Measurements from ENCODE around the gene P2RX7. TPM values are rescaled to one million over a fixed set of nuclear protein-coding genes. Genes with fewer than 3 reads are reported as not detected.
"Not testable (repeated sequence)": the region's sequence is repeated elsewhere in the genome, so short reads cannot be mapped to it uniquely, and the experiment has no call there.

The P2RX7 gene
- total RNA-seq, 1 donor from 2014 or later = 0.07 TPM

DNA sequence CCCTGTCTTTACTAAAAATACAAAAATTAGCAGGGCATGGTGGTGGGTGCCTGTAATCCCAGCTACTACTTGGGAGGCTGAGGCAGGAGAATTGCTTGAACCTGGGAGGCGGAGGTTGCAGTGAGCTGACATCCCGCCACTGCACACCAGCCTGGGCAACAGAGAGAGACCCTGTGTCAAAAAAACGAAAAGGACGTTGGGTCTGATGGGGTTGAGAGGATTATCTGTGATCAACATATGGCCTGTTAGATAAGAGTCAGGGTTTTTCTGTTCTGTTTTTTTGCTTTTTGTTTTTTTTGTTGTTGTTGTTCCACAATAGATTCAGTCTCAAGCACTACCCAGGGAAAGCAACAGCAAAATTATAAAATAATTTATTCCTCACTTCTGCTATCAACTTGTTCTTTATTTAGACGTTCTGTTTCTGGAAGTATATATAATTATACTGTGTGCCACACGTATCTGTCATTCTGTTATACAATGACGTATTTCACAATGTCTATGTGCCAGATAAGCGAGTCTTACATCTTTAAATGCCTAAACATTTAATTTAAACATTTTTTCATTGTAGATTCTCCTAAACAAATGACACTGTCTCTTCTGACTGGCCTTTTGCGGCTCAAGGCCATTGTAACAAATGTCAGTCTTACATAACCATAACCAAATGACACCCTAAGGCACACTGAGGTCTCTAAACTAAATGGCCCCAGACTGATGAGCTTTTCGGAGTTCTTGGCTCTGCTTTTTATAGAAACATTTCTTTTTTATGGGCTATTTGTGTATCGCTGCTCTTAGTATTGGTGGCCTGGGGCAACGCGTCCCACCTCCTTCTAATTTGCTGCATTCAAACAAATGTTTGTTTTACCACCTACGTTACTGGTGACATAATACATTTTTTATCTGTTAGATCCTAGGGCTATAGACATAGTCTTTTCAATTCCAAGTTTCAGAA, 70.0 kb downstream of the P2RX7 start:
- Histone ChIP-seq H3K9ac (ENCODE audit: low read length) (no peak overlapping the region), H3K4me3 (ENCODE audit: insufficient read depth, low read depth, low read length) (no peak overlapping the region), H3K27ac (ENCODE audit: low read depth, low read length) (no peak overlapping the region), H3K4me1 (ENCODE audit: insufficient read depth, low read length) (no peaks in the 10 kb centered on the region), H3K27me3 (ENCODE audit: insufficient read depth, low read length) (no peaks in the 10 kb centered on the region), H3K79me2 (ENCODE audit: insufficient read depth, low read length) (no peaks in the 10 kb centered on the region), H3K36me3 (ENCODE audit: insufficient read depth, low read length) (no peaks in the 10 kb centered on the region), H2AFZ (ENCODE audit: low read depth, low read length) (no peak overlapping the region), H3K9me3 (ENCODE audit: insufficient read depth, low read depth, low read length) (no peaks in the 10 kb centered on the region), H3K4me2 (ENCODE audit: low read length) (no peak overlapping the region), H4K20me1 (ENCODE audit: insufficient read depth, low read length) (no peaks in the 10 kb centered on the region)
- Mint-ChIP-seq H3K36me3 (ENCODE audit: low read depth, unreplicated experiment) (no peaks in the 10 kb centered on the region), H3K4me3 (ENCODE audit: unreplicated experiment) (no peak overlapping the region), H3K9me3 (ENCODE audit: unreplicated experiment) (no peaks in the 10 kb centered on the region), H3K4me1 (ENCODE audit: low read depth, unreplicated experiment) (no peaks in the 10 kb centered on the region), H3K27me3 (ENCODE audit: low read depth, unreplicated experiment) (no peaks in the 10 kb centered on the region), H3K27ac (ENCODE audit: unreplicated experiment) (no peak overlapping the region)
- TF ChIP-seq EZH2 (IDR thresholded peaks at IDR 0.05; ENCODE audit: insufficient read depth, low read length) = no peak
- TF ChIP-seq, protein P1, sequence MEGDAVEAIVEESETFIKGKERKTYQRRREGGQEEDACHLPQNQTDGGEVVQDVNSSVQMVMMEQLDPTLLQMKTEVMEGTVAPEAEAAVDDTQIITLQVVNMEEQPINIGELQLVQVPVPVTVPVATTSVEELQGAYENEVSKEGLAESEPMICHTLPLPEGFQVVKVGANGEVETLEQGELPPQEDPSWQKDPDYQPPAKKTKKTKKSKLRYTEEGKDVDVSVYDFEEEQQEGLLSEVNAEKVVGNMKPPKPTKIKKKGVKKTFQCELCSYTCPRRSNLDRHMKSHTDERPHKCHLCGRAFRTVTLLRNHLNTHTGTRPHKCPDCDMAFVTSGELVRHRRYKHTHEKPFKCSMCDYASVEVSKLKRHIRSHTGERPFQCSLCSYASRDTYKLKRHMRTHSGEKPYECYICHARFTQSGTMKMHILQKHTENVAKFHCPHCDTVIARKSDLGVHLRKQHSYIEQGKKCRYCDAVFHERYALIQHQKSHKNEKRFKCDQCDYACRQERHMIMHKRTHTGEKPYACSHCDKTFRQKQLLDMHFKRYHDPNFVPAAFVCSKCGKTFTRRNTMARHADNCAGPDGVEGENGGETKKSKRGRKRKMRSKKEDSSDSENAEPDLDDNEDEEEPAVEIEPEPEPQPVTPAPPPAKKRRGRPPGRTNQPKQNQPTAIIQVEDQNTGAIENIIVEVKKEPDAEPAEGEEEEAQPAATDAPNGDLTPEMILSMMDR (IDR thresholded peaks at IDR 0.05; ENCODE audit: insufficient read depth, low read depth, low read length) = no peak
- no peak for FAIRE-seq
- no peak for DNase-seq (ENCODE audit: low read depth)

DNA sequence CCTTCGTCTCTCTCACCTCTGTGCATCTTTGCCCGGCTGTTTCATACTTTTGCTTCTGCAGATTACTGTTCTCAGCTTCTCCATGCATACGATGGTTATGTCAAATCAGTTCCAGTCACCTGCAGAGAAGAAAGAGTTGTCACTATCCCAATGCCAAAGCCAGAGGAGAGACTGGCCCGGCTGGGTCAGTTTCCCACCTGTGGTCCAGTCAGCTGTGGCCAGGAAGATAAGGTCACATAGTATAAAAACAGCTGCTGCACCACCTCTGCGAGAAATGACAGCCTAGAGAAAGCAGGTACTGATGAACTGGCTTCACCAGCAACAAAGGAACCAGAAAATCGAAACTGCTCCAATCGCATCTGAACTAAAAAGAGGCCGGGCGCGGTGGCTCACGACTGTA, 70.8 kb downstream of the P2RX7 start:
- H3K27me3 Mint-ChIP-seq (ENCODE audit: low read depth, unreplicated experiment) = no peaks in the 10 kb centered on the region
- H3K9me3 ChIP-seq (ENCODE audit: insufficient read depth, low read depth, low read length) = no peaks in the 10 kb centered on the region
- H3K36me3 ChIP-seq (ENCODE audit: insufficient read depth, low read length) = no peaks in the 10 kb centered on the region
- H3K79me2 ChIP-seq (ENCODE audit: insufficient read depth, low read length) = no peaks in the 10 kb centered on the region
- H3K4me1 Mint-ChIP-seq (ENCODE audit: low read depth, unreplicated experiment) = no peaks in the 10 kb centered on the region
- no peak overlapping the region for H3K9ac ChIP-seq (ENCODE audit: low read length)
- no peaks in the 10 kb centered on the region for H3K4me1 ChIP-seq (ENCODE audit: insufficient read depth, low read length)
- DNase-seq (ENCODE audit: low read depth) (no peak), FAIRE-seq (no peak)
- no peak overlapping the region for H3K27ac ChIP-seq (ENCODE audit: low read depth, low read length)
- no peak overlapping the region for H2AFZ ChIP-seq (ENCODE audit: low read depth, low read length)
- H3K9me3 Mint-ChIP-seq (ENCODE audit: unreplicated experiment) = no peaks in the 10 kb centered on the region
- H3K4me3 Mint-ChIP-seq (ENCODE audit: unreplicated experiment) = no peak overlapping the region
- no peak overlapping the region for H3K27ac Mint-ChIP-seq (ENCODE audit: unreplicated experiment)
- H4K20me1 ChIP-seq (ENCODE audit: insufficient read depth, low read length) = no peaks in the 10 kb centered on the region
- TF ChIP-seq, protein P1 (IDR thresholded peaks at IDR 0.05; ENCODE audit: insufficient read depth, low read depth, low read length) = no peak
- TF ChIP-seq EZH2 (IDR thresholded peaks at IDR 0.05; ENCODE audit: insufficient read depth, low read length) = no peak
- no peaks in the 10 kb centered on the region for H3K36me3 Mint-ChIP-seq (ENCODE audit: low read depth, unreplicated experiment)
- no peak overlapping the region for H3K4me2 ChIP-seq (ENCODE audit: low read length)
- no peaks in the 10 kb centered on the region for H3K27me3 ChIP-seq (ENCODE audit: insufficient read depth, low read length)
- H3K4me3 ChIP-seq (ENCODE audit: insufficient read depth, low read depth, low read length) = no peak overlapping the region

DNA sequence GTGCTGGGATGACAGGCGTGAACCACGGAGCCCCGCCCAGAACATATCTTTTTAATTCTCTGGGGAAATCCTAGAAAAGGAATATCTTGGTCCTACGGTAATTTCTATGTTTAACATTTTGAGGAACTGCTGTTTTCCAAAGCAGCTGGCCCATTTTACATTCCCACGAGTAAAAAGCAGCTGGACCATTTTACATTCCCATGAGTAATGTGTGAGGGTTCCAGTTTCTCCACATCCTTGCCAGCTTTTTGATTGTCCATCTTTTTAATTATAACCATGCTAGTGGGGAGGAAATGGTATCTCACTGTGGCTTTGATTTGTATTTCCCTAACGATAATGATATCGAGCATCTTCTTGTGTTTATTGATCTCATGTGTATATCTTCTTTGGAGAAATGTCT, 72.8 kb downstream of the P2RX7 start:
- H3K27ac Mint-ChIP-seq (ENCODE audit: unreplicated experiment) = no peak overlapping the region
- H3K4me3 Mint-ChIP-seq (ENCODE audit: unreplicated experiment) = no peak overlapping the region
- no peak overlapping the region for H3K4me2 ChIP-seq (ENCODE audit: low read length)
- no peaks in the 10 kb centered on the region for H3K36me3 Mint-ChIP-seq (ENCODE audit: low read depth, unreplicated experiment)
- peaks cover 2% of the 10 kb centered on the region for H3K4me1 ChIP-seq (ENCODE audit: insufficient read depth, low read length)
- no peaks in the 10 kb centered on the region for H3K36me3 ChIP-seq (ENCODE audit: insufficient read depth, low read length)
- no peaks in the 10 kb centered on the region for H3K27me3 Mint-ChIP-seq (ENCODE audit: low read depth, unreplicated experiment)
- TF ChIP-seq EZH2 (IDR thresholded peaks at IDR 0.05; ENCODE audit: insufficient read depth, low read length) = no peak
- TF ChIP-seq, protein P1 (IDR thresholded peaks at IDR 0.05; ENCODE audit: insufficient read depth, low read depth, low read length) = no peak
- no peaks in the 10 kb centered on the region for H3K9me3 Mint-ChIP-seq (ENCODE audit: unreplicated experiment)
- H2AFZ ChIP-seq (ENCODE audit: low read depth, low read length) = no peak overlapping the region
- H3K9ac ChIP-seq (ENCODE audit: low read length) = no peak overlapping the region
- H3K27me3 ChIP-seq (ENCODE audit: insufficient read depth, low read length) = peaks cover 2% of the 10 kb centered on the region
- H3K79me2 ChIP-seq (ENCODE audit: insufficient read depth, low read length) = no peaks in the 10 kb centered on the region
- no peaks in the 10 kb centered on the region for H3K4me1 Mint-ChIP-seq (ENCODE audit: low read depth, unreplicated experiment)
- no peaks in the 10 kb centered on the region for H4K20me1 ChIP-seq (ENCODE audit: insufficient read depth, low read length)
- H3K4me3 ChIP-seq (ENCODE audit: insufficient read depth, low read depth, low read length) = no peak overlapping the region
- DNase-seq (ENCODE audit: low read depth) = no peak
- H3K9me3 ChIP-seq (ENCODE audit: insufficient read depth, low read depth, low read length) = no peaks in the 10 kb centered on the region
- no peak for FAIRE-seq
- H3K27ac ChIP-seq (ENCODE audit: low read depth, low read length) = no peak overlapping the region

DNA sequence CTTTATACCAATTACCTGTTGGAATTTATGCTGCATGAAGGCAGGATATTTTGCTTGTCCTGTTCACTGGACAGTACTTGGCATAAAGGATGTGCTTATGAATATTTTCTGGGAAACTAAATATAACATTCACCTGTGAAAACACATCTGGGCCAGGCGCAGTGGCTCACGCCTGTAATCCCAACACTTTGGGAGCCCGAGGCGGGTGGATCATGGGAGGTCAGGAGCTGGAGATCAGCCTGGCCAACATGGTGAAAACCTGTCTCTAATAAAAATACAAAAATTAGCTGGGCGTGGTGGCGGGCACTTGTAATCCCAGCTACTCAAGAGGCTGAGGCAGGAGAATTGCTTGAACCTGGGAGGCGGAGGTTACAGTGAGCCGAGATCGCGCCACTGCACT, 75.9 kb downstream of the P2RX7 start:
- not testable (repeated sequence) for H3K4me1 Mint-ChIP-seq (ENCODE audit: low read depth, unreplicated experiment); H3K36me3 Mint-ChIP-seq (ENCODE audit: low read depth, unreplicated experiment); FAIRE-seq; H3K36me3 ChIP-seq (ENCODE audit: insufficient read depth, low read length); H3K27ac Mint-ChIP-seq (ENCODE audit: unreplicated experiment); H3K9me3 ChIP-seq (ENCODE audit: insufficient read depth, low read depth, low read length); DNase-seq (ENCODE audit: low read depth); H3K4me3 ChIP-seq (ENCODE audit: insufficient read depth, low read depth, low read length); H3K4me1 ChIP-seq (ENCODE audit: insufficient read depth, low read length); H3K79me2 ChIP-seq (ENCODE audit: insufficient read depth, low read length); H3K9ac ChIP-seq (ENCODE audit: low read length); H4K20me1 ChIP-seq (ENCODE audit: insufficient read depth, low read length); H3K4me3 Mint-ChIP-seq (ENCODE audit: unreplicated experiment); H3K4me2 ChIP-seq (ENCODE audit: low read length); H3K9me3 Mint-ChIP-seq (ENCODE audit: unreplicated experiment); H2AFZ ChIP-seq (ENCODE audit: low read depth, low read length); H3K27me3 ChIP-seq (ENCODE audit: insufficient read depth, low read length); H3K27ac ChIP-seq (ENCODE audit: low read depth, low read length); H3K27me3 Mint-ChIP-seq (ENCODE audit: low read depth, unreplicated experiment)
